ENCODE results near the gene ZNF529. TPM values are rescaled to one million over a fixed set of nuclear protein-coding genes. Genes with fewer than 3 reads are reported as not detected.
A peak's percentile ranks its signal among the peaks of the same experiment; 100 is the strongest.

ZNF529 gene
- total and polyA plus RNA-seq, 2 of the 13 experiments (the other 11 are each of a cell fraction or from before 2014, with no cell fraction given), result 9.3 to 10.6 TPM

- TF ChIP-seq ZNF318 (CRISPR knock-in tag; IDR thresholded peaks at IDR 0.05) (no peak; the same call in 1 of the 2 replicates), ZNF543 (CRISPR knock-in tag; IDR thresholded peaks at IDR 0.05) (no peak; the same call in 1 of the 2 replicates), CBFB (CRISPR knock-in tag; IDR thresholded peaks at IDR 0.05) (peak; percentile 95), ZMYM2 (CRISPR knock-in tag; IDR thresholded peaks at IDR 0.05) (0 out of 2 replicates have a peak, but pooled peaks have one; percentile 53), MLX (CRISPR knock-in tag; IDR thresholded peaks at IDR 0.05) (peak; percentile 21; the same call in 1 of the 2 replicates), ZNF512B (CRISPR knock-in tag; IDR thresholded peaks at IDR 0.05; ENCODE audit: borderline replicate concordance) (no peak), ETS1 (CRISPR knock-in tag; IDR thresholded peaks at IDR 0.05) (no peak), ZNF672 (CRISPR knock-in tag; IDR thresholded peaks at IDR 0.05) (no peak), KLF16 (CRISPR knock-in tag; IDR thresholded peaks at IDR 0.05) (peak in 1 of 2 experiments; percentile 84; a peak in 3 of 4 replicates), DNMT1 (CRISPR knock-in tag; IDR thresholded peaks at IDR 0.05) (no peak), ARHGAP35 (CRISPR knock-in tag; IDR thresholded peaks at IDR 0.05; ENCODE audit: borderline replicate concordance) (peak; percentile 85; the same call in 1 of the 2 replicates), ZSCAN12 (CRISPR knock-in tag; IDR thresholded peaks at IDR 0.05) (no peak), ARID2 (CRISPR knock-in tag; IDR thresholded peaks at IDR 0.05; ENCODE audit: borderline replicate concordance) (peak; percentile 55; the same call in 1 of the 2 replicates), GABPB1 (CRISPR knock-in tag; IDR thresholded peaks at IDR 0.05) (peak; percentile 99), ZNF367 (CRISPR knock-in tag; IDR thresholded peaks at IDR 0.05; ENCODE audit: borderline replicate concordance) (no peak; the same call in 1 of the 2 replicates)
These were observed at the start of gene ZNF529 (continued) for GRCh38 chr19:36573020-36573894.

Data from HepG2 (cell line).